ENCODE data around the gene COX6B2.

GRCh38 chr19:55305491-55305890 is 49.0 kb downstream of the COX6B2 start:
- TF ChIP-seq ZNF761 (CRISPR knock-in tag; conservative IDR thresholded peaks at IDR 0.05) (no peak), POLR2A (IDR thresholded peaks at IDR 0.05; ENCODE audit: insufficient read depth in 1 of 2, low read depth in 2 of 2, low read length in 2 of 2) (no peak)

Measured in HepG2 (cell line).